Astrocyte of the spinal cord (primary cell): Measurements from ENCODE around the gene HBM.
"Not testable (repeated sequence)": the region's sequence is repeated elsewhere in the genome, so short reads cannot be mapped to it uniquely, and the experiment has no call there.

Experiments used
- DNase-seq: peaks from one replicate; pipeline ENCODE4 v3.0.0; 2011; ENCODE audit warnings: low read depth, low spot score
- H3K4me3 ChIP-seq: 2 replicates; pipeline ENCODE4 v1.5.1; 2011; ENCODE audit warnings: low read depth, mild to moderate bottlenecking, low read length, moderate library complexity
- in situ Hi-C: cut with HindIII; loops from 2 replicates; pipeline ENCODE4 v1.10.0; 2017; ENCODE audit warnings: low sequenced_read_pairs
- TF ChIP-seq, protein P1 (sequence below): IDR thresholded peaks from 2 replicates; pipeline ENCODE4 v1.5.1; 2012; ENCODE audit warnings: low read depth, mild to moderate bottlenecking, low read length, inconsistent platforms

HBM gene

GRCh38 chr16:164827-165538, 795 bp upstream of the HBM start:
- DNase-seq, result no peak
- in situ Hi-C loops, result no loop called here
- TF ChIP-seq, protein P1, sequence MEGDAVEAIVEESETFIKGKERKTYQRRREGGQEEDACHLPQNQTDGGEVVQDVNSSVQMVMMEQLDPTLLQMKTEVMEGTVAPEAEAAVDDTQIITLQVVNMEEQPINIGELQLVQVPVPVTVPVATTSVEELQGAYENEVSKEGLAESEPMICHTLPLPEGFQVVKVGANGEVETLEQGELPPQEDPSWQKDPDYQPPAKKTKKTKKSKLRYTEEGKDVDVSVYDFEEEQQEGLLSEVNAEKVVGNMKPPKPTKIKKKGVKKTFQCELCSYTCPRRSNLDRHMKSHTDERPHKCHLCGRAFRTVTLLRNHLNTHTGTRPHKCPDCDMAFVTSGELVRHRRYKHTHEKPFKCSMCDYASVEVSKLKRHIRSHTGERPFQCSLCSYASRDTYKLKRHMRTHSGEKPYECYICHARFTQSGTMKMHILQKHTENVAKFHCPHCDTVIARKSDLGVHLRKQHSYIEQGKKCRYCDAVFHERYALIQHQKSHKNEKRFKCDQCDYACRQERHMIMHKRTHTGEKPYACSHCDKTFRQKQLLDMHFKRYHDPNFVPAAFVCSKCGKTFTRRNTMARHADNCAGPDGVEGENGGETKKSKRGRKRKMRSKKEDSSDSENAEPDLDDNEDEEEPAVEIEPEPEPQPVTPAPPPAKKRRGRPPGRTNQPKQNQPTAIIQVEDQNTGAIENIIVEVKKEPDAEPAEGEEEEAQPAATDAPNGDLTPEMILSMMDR, result no peak
- H3K4me3 ChIP-seq, result no peak overlapping the region

- in situ Hi-C loops, result no loop called here
- TF ChIP-seq, protein P1, result no peak
- no peak overlapping the region for H3K4me3 ChIP-seq
- DNase-seq, result no peak
Measured at GRCh38 chr16:166375-167121, 770 bp downstream of the HBM start.

DNA sequence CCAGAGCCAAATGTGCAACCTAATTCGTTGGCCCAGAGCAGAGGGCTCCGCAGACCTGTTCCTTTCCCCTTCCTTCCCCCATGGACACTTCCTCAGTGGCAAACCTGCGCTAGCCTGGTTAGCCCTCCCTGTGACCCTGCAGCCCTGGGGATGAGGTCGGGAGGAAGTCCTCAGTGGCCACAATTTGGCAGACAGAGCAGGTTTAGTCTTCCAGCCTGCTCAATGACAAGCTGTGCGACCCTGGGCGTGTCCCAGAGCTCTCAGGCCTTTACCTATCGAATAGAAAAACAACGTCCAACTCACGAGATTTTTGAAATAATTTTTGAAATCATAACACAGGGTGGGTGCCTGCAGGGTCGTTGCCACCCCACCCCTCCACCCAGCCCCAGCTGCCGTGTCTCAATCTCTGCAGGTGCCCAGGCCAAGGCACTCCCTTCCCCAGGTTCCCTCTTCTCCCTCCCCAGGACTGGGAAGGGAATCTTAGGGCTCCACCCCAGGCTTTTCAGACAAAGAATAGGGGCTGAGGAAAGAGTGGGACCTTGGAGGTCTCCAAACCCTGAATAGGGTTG, 1.4 kb downstream of the HBM start:
- in situ Hi-C loops, result no loop called here
- TF ChIP-seq, protein P1, result no peak
- no peak for DNase-seq
- H3K4me3 ChIP-seq, result no peak overlapping the region

GRCh38 chr16:168424-168823, 2.6 kb downstream of the HBM start:
- no peak overlapping the region for H3K4me3 ChIP-seq
- in situ Hi-C loops, result no loop called here

GRCh38 chr16:169014-169413, 3.2 kb downstream of the HBM start:
- no peak for DNase-seq
- TF ChIP-seq, protein P1, result no peak
- in situ Hi-C loops, result no loop called here
- no peak overlapping the region for H3K4me3 ChIP-seq

More at GRCh38 chr16:168424-168823, 2.6 kb downstream of the HBM start:
- no peak for DNase-seq
- TF ChIP-seq, protein P1, result no peak

DNA sequence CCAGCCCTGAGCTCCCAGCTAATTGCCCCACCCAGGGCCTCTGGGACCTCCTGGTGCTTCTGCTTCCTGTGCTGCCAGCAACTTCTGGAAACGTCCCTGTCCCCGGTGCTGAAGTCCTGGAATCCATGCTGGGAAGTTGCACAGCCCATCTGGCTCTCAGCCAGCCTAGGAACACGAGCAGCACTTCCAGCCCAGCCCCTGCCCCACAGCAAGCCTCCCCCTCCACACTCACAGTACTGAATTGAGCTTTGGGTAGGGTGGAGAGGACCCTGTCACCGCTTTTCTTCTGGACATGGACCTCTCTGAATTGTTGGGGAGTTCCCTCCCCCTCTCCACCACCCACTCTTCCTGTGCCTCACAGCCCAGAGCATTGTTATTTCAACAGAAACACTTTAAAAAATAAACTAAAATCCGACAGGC, 4.3 kb downstream of the HBM start:
- H3K4me3 ChIP-seq, DNase-seq, in situ Hi-C loops: not testable (repeated sequence)

DNA sequence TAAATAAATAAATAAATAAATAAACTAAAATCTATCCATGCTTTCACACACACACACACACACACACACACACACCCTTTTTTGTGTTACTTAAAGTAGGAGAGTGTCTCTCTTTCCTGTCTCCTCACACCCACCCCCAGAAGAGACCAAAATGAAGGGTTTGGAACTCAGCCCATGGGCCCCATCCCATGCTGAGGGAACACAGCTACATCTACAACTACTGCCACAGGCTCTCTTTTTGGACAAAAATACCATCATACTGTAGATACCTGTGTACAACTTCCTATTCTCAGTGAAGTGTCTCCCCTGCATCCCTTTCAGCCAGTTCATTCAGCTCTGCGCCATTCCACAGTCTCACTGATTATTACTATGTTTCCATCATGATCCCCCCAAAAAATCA, 5.0 kb downstream of the HBM start:
- no peak overlapping the region for H3K4me3 ChIP-seq
- TF ChIP-seq, protein P1, result no peak
- no peak for DNase-seq
- in situ Hi-C loops, result no loop called here

DNA sequence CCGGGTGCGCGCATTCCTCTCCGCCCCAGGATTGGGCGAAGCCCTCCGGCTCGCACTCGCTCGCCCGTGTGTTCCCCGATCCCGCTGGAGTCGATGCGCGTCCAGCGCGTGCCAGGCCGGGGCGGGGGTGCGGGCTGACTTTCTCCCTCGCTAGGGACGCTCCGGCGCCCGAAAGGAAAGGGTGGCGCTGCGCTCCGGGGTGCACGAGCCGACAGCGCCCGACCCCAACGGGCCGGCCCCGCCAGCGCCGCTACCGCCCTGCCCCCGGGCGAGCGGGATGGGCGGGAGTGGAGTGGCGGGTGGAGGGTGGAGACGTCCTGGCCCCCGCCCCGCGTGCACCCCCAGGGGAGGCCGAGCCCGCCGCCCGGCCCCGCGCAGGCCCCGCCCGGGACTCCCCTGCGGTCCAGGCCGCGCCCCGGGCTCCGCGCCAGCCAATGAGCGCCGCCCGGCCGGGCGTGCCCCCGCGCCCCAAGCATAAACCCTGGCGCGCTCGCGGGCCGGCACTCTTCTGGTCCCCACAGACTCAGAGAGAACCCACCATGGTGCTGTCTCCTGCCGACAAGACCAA, 6.7 kb downstream of the HBM start, which contains the start of gene HBA2:
TSS of gene HBA2 (plus strand) at position 503 of the 568 bp plus-strand sequence. CDS start at position 540, 37 bp downstream.
- in situ Hi-C loops, DNase-seq, H3K4me3 ChIP-seq: not testable (repeated sequence)

- H3K4me3 ChIP-seq, DNase-seq, in situ Hi-C loops: not testable (repeated sequence)
Measured at GRCh38 chr16:173211-173854, 7.6 kb downstream of the HBM start.
